Measurements from ENCODE around the gene ABCD2. TPM values are rescaled to one million over a fixed set of nuclear protein-coding genes. Genes with fewer than 3 reads are reported as not detected.

The ABCD2 gene
- total RNA-seq, 3 donors from 2014 or later, result 2.6 to 48.0 (median 3.4) TPM

GRCh38 chr12:39638840-39639239, 19.2 kb upstream of the ABCD2 start:
- Histone ChIP-seq H3K36me3 (no peaks in the 10 kb centered on the region), H3K4me3 (no peak overlapping the region), H3K27me3 (no peaks in the 10 kb centered on the region), H3K27ac (no peak overlapping the region), H3K9me3 (no peaks in the 10 kb centered on the region), H3K4me1 (no peaks in the 10 kb centered on the region)
- no peak for DNase-seq (ENCODE audit: low spot score in 2 of 2)
- intact Hi-C loops (cut with DNase I; ENCODE audit: low total_unique reads), result no loop called here
- TF ChIP-seq POLR2AphosphoS5 (IDR thresholded peaks at IDR 0.05), result no peak
- no peak for TF ChIP-seq CTCF (IDR thresholded peaks at IDR 0.05)
- no peak for TF ChIP-seq POLR2A (IDR thresholded peaks at IDR 0.05)

- no peak overlapping the region for H3K4me3 ChIP-seq
Observed at GRCh38 chr12:39638178-39638577, 18.6 kb upstream of the ABCD2 start.

GRCh38 chr12:39632670-39633069, 13.1 kb upstream of the ABCD2 start:
- no peak for DNase-seq (ENCODE audit: low spot score in 2 of 2)
- no peak overlapping the region for H3K27ac ChIP-seq
- no peaks in the 10 kb centered on the region for H3K36me3 ChIP-seq
- H3K27me3 ChIP-seq, result no peaks in the 10 kb centered on the region
- no peak overlapping the region for H3K4me3 ChIP-seq
- intact Hi-C loops (cut with DNase I; ENCODE audit: low total_unique reads), result no loop called here
- no peaks in the 10 kb centered on the region for H3K4me1 ChIP-seq
- TF ChIP-seq POLR2AphosphoS5 (IDR thresholded peaks at IDR 0.05), result no peak
- TF ChIP-seq CTCF (IDR thresholded peaks at IDR 0.05), result no peak
- no peak for TF ChIP-seq POLR2A (IDR thresholded peaks at IDR 0.05)
- no peaks in the 10 kb centered on the region for H3K9me3 ChIP-seq

More at GRCh38 chr12:39638178-39638577, 18.6 kb upstream of the ABCD2 start:
- TF ChIP-seq CTCF (IDR thresholded peaks at IDR 0.05), result no peak
- no peak for TF ChIP-seq POLR2A (IDR thresholded peaks at IDR 0.05)
- Histone ChIP-seq H3K9me3 (no peaks in the 10 kb centered on the region), H3K27ac (no peak overlapping the region), H3K4me1 (no peaks in the 10 kb centered on the region), H3K36me3 (no peaks in the 10 kb centered on the region), H3K27me3 (no peaks in the 10 kb centered on the region)
- DNase-seq (ENCODE audit: low spot score in 2 of 2), result no peak
- intact Hi-C loops (cut with DNase I; ENCODE audit: low total_unique reads), result no loop called here

GRCh38 chr12:39628836-39629235, 9.2 kb upstream of the ABCD2 start:
- intact Hi-C loops (cut with DNase I; ENCODE audit: low total_unique reads), result no loop called here
- no peaks in the 10 kb centered on the region for H3K36me3 ChIP-seq
- no peak for DNase-seq (ENCODE audit: low spot score in 2 of 2)
- H3K27me3 ChIP-seq, result no peaks in the 10 kb centered on the region
- no peaks in the 10 kb centered on the region for H3K9me3 ChIP-seq
- no peaks in the 10 kb centered on the region for H3K4me1 ChIP-seq
- no peak overlapping the region for H3K4me3 ChIP-seq
- TF ChIP-seq POLR2A (IDR thresholded peaks at IDR 0.05), result no peak
- TF ChIP-seq CTCF (IDR thresholded peaks at IDR 0.05), result no peak
- no peak for TF ChIP-seq POLR2AphosphoS5 (IDR thresholded peaks at IDR 0.05)
- H3K27ac ChIP-seq, result no peak overlapping the region

GRCh38 chr12:39627914-39628313, 8.3 kb upstream of the ABCD2 start:
- H3K27ac ChIP-seq, result no peak overlapping the region
- DNase-seq (ENCODE audit: low spot score in 2 of 2), result no peak
- H3K4me3 ChIP-seq, result no peak overlapping the region
- no peaks in the 10 kb centered on the region for H3K9me3 ChIP-seq
- H3K27me3 ChIP-seq, result no peaks in the 10 kb centered on the region
- no peaks in the 10 kb centered on the region for H3K36me3 ChIP-seq
- no peaks in the 10 kb centered on the region for H3K4me1 ChIP-seq
- TF ChIP-seq POLR2AphosphoS5 (IDR thresholded peaks at IDR 0.05), result no peak
- no peak for TF ChIP-seq POLR2A (IDR thresholded peaks at IDR 0.05)
- no peak for TF ChIP-seq CTCF (IDR thresholded peaks at IDR 0.05)
- intact Hi-C loops (cut with DNase I; ENCODE audit: low total_unique reads), result no loop called here

All from breast epithelium (tissue), 4 donors.